ENCODE data around the gene HIKESHI.

Gene HIKESHI, protein sequence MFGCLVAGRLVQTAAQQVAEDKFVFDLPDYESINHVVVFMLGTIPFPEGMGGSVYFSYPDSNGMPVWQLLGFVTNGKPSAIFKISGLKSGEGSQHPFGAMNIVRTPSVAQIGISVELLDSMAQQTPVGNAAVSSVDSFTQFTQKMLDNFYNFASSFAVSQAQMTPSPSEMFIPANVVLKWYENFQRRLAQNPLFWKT

DNA sequence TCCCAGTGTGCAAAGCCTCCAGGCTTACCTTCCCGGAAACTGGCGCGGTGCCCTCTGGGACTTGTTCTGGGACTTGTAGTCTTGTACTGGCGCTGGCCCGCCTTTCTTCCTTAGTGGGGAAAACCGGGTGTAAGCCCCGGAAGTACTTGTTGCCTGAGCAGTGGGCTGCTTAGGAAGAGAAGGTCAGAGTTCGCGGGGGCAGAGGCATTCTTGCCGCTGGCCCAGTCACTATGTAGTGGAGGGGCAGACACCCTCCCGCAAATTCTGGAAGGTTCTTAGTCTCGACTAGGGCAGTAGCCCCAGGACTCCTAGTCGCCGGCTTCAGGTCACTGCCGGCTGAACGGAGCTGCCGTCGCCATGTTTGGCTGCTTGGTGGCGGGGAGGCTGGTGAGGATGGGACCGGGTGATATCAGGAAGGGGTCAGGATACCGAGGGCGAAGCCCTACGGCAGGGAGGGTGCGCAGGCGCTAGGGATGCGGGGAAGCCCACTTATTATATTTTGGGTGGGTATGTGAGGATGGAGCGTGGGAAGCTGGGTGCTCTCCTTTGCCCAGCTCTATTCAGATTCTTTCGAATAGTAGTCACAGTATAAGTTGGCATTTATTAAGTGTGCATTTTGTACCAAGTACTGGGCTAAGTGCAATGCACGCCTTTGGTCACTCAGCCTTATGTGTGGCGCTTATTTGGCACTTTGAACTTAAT, at the start of gene HIKESHI:
HIKESHI (plus strand) TSS at position 149 of the 702 bp plus-strand sequence; CDS start at position 358, 209 bp downstream.
- DNase-seq: peak; percentile 96

DNA sequence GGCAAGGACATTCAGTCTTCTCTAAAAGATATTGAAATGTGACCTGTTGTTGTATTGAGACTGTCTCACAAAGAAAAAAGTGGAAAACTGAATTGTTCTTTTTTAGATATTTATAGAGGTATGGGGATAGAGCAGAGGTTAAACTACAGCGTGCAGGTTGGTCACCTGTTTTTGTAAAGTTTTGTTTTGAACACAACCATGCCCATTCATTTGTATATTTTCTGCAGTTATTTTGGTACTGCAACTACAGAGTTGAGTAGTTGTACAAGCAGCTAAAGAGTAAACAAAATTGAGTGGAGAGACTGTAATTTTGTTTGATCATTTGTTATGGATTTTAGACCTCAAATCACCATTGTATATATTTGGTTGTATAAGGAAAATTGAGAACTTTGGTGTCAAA, 46.1 kb upstream of the HIKESHI start:
- DNase-seq: peak; percentile 73

DNA sequence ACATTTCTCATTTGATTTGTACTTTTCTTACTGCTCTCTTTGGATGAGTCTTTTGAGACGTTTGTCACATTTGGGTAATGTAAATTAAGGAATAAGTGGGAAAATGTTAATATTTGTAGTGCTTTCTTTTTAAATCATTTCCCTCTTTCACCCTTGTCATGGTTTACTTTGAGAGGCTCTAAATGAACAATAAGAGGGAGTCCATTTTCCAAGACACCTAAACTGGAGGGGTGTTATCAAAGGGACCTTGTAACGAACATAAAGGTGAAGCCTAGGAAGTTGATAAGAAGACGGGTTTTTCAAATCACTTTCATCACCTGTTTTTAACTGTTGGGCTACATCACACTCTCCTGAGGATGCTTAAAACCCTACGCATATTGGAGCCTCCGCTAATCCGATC, 45.4 kb upstream of the HIKESHI start:
- DNase-seq: no peak

DNA sequence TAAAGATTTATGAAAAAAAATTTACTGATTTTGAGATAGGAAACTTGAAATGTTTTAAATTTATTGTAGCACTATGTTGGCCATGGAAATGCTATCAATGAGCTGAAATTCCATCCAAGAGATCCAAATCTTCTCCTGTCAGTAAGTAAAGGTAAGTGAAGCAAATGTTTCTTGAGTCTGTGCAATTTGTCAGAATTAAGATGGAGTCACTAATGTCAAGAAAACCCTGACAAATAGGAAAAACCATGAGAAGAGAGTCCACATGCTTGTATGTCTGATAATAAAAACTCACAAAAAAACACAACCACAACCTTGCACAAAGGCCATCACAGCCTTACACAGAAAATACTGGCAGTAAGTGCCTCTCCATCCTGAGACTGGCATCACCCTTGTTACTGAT, 44.6 kb upstream of the HIKESHI start:
- DNase-seq: no peak

DNA sequence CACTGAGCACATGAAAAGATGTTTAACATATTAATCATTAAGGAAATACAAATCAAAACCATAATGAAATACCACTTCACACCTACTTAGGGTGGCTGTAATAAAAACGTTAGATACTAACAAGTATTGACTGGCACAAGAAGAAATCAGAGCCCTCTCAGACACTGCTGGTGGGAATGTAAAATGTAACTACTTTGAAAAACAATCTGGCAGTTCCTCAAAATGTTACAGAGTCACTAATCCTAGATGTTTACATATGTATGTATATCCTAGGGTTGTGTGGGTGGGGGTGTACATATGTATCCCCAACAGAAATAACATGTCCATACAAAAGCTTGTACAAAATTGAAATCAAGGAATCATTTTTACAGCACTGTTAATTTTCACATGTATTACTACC, 42.3 kb upstream of the HIKESHI start:
- no peak for DNase-seq

DNA sequence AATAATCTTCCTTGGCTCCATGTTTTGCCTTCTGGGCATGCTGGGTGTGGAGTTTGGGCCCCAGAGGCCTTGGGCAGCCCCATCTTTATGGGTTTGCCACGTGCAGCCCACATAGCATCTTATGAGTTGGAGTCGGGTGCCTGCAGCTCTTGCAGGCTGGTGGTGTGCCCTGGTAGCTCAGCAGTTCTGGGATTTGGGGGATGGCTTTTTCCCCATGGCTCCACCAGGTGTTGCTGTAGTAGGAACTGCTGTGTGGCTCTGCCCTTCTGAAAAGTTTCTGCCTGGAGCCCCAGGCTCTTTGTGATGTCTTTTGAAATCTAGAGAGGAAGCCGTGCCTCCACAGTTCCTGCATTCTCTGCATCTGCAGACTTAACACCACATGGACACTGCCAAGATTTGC, 40.7 kb upstream of the HIKESHI start:
- DNase-seq: no peak

DNA sequence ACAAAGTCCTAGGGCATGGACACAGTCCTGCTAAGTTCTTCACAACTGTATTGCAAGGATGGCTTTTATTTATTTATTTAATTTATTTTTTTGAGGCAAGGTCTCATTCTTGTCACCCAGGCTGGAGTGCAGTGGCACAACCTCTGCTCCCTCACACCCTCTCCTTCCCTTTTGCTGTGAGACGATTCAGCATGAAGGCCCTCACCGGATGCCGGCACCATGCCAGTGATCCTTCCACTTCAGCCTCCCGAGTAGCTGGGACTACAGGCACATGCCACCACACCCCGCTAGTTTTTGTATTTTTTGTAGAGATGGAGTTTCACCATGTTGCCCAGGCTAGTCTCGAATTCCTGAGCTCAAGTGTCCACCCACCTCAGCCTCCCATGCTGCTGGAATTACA, 39.7 kb upstream of the HIKESHI start:
- no peak for DNase-seq

DNA sequence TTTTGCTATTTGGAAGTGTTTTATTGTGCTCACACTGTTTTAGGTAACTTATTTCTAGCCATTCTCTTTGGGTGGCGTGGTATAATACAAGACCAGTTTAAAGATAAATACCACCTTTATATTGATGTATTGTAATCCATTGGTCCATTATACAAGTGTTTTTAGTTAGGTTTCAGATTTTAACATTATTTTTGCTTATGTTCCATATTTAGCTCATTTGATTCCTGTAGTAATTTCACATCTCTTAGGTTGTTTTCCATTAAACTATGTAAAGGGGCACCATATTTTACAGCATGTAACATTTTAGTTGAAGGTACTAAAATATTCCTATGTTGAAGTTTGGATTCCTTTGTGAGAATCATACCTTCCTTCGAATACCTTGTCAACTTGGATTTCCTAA, 37.4 kb upstream of the HIKESHI start:
- DNase-seq: no peak

DNA sequence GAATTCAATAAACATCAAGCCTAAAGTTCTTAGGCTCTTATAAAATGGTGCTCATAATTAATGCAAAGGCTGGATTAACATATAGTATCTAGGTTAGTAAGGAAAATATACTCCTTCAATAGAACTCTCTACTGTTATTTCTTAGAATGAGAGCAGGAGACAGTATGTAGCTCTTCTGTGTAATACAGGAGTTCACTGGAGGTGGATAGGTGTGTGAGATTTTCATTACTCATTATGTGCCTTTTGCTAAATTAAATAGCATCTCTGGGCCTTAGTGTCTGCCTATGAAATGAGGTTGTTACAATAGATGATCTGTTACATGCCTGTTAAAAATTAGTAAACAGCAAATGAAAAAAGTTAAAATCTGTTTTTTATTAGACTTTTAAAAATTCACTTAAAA, 36.8 kb upstream of the HIKESHI start:
- no peak for DNase-seq

DNA sequence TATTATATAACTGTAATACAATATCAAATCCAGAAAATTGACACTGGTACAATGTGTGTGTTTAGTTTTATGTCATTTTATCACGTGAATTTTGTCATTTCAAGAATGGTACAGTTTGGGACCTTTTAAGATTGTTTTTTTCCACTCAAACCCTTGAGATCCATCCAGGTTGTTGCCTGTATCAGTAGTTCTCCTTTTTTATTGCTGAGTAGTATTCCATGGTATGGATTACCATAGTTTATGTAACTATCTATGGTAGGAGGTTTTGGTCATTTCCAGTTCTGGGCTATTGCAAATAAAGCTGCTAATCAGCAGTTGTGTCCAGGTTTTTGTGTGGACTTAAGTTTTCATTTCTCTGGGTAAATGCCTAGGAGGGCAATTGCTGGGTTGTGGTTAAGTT, 32.4 kb upstream of the HIKESHI start:
- no peak for DNase-seq

DNA sequence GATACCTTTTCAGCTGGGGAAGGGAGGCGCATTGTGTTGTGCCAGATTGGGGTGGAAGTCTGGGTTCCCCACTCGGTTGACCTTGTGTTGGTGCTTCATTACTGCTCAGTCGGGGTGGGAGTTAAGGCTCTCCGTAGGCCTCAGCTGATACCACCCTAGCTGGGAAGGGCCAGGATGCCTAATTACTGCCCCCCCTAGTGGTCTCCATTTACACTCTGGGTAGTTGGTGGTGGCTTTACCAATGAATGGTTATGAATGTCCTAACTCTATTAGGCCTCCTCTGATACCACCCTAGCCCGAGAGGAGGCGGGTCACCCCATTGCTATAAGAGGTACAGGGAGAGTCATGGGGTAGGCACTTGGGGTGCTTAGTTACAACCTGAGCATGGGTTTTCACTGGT, 27.5 kb upstream of the HIKESHI start:
- DNase-seq: no peak

DNA sequence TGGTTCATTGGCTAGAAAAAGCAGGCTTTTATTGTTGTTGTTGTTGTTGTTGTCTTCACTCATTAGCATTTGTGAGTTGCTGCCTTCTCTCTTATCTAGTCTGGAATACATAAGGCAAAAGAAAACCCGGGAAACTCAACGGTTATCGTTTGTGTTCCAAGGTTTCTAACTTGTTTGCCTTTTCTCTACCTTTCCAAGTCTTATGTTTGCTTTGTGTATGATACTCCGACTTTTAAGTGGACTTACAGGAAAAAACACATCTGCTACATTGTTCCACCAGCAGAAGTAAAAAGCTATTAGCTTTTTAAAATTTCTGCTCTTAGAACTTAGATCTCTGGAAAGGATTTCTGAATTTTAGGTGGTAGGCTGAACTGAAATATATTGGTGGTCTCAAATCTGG, 27.0 kb upstream of the HIKESHI start:
- no peak for DNase-seq

DNA sequence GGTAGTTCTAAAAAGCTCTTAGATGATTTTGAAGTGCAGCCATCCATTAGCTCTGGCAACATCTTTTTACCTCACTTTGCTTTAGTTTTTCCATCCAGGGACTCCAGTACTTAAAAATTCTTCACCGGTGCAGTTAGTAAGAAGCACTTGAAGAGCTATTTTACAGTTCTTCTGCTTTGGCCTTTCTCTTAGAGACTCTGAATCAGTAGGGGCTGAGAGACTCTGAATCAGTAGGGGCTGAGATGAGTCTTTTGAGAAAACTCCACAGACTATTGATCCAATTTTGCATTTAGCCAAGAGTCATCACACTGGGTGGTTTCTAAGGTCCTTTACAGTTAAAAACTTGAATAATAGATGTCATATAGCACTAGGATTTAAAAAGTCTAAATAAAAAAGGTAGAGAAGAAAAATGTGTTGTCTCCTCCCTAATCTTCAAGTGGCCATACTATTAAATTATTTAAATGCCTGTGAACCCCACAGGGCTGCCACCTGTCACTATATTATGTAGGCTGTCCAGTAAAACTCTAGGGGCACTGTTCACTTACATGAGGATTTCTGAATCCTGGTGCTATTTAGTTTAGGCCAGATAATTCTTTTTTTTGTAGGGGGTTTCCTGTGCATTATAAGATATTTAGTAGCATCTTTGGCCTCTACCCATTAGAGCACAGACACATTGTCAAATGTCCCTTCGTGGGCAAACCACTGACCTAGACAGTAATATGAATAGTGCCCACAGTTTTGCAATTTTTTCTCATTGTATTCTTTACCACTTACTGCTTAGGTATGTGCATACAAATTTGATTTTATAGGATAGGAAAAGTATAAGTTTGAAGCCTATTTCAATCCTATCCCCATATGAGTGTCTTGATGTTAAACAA, 26.3 kb upstream of the HIKESHI start:
- DNase-seq: no peak

DNA sequence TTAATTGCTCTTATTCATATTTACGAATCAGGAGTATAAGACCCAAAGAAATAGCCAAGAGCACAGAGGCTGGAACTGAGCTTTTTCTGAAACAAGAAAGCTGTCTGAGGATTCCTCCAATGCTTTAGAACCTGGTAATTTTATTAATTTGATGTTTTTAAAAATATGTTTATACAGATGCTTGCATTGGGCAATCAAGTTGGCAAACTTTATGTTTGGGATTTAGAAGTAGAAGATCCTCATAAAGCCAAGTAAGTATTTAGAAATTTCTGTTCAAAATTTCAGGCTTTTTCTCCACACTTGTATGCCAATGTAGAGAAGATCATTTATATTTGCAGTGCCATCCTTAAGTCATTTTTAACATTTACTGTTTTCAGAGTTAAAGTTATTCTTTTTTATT, 24.3 kb upstream of the HIKESHI start:
- no peak for DNase-seq

DNA sequence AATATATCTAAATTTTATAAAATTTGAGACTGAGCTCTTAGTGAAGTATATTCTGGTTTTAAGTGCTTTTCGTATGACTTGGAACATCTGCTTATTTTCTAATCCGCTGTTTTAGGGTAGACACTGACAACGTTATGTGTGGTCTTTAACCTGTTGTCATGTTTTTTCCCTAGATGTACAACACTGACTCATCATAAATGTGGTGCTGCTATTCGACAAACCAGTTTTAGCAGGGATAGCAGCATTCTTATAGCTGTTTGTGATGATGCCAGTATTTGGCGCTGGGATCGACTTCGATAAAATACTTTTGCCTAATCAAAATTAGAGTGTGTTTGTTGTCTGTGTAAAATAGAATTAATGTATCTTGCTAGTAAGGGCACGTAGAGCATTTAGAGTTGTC, 23.8 kb upstream of the HIKESHI start:
- DNase-seq: no peak

DNA sequence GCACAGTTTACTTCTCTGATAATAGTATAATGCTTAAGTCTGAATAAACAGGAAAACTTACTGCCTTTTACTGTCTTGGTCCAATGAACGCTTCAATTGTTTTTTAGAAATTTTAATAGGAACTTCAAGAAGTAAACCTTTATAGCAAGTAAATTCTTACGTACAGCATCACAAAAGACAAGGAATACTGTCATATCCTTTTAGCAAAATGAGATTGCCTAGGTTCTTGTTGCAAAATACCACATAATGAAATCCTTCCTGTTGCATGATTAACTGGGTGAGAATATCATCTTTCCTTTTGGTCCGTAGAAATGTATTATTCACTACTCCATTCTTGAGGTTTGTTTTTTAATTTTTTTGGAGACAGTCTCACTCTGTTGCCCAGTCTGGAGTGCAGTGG, 22.3 kb upstream of the HIKESHI start:
- DNase-seq: no peak

DNA sequence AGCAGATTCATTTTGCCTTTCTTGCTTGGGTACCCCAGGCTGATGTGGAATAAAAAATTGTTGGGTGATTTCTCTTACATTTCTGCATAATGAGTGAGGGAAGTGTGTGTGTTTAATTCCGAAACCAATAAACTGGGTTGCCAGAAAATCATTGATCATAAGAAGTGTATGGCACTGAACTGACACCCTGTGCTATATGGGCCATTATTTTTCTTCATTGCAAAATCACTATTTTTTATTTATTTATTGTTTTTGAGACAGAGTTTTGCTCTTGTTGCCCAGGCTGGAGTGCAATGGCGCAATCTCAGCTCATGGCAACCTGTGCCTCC, 14.6 kb upstream of the HIKESHI start:
- no peak for DNase-seq

DNA sequence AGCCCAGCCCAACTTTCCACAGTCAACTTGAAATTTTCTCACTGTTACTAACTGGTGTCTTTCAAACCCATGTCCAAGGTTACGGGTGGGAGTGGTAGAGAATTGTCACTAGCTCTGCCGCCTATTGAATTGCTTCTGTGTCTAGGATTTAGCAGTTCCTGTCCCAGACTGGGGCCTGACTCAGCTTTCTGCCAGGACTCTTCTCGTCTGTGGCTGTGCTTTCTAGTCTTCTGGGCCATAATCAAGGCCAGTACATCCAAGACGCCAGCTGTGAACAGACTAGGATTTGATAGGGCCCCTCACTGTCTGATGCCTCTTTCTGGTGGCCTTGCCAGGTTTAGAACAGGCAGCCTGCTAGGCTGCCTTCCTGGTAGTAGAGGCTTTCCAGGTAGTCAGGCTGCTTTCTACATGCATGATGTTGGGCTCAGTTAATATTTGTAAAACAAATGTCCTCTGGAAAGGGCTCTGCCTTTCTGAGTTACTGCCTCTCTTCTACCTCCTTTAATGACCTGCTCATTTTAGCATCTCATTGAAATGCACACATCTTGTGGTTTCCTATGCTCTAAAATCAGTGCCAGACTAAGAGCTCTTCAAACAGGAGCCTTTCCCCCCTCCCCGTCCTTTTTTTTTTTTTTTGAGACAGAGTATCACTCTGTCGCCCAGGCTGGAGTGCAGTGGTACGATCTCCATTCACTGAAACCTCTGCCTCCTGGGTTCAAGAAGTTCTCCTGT, 13.1 kb upstream of the HIKESHI start:
- DNase-seq: peak; percentile 83

DNA sequence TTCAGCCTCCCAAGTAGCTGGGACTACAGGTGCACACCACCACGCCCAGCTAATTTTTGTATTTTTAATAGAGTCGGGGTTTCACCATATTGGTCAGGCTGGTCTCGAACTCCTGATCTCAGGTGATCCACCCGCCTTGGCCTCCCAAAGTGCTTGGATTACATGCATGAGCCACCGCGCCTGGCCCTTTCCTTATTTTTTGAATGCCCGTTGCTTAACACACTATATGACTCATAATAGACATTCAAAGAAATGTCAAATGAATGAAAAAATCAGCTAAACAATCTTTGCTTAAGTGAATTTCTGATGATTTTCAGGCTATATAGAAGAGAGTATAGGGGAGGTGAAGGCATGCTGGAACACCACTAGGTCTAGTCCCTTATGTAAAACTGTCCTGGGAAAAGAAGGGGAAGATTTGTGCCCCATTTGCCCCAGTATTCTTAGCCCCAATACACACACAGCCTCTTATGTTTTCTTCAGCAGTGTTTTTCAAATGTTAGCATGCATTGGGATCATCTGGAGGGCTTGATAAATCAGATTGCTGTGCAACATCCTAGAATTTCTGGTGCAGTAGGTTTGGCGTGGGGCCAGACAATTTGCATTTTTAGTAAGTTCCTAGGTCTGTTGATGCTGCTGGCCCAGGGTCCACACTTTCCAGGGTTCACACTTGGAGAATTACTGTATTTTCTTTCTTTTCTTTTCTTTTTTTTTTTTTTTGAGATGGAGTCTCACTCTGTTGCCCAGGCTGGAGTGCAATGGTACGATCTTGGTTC, 12.3 kb upstream of the HIKESHI start:
- DNase-seq: peak; percentile 51

DNA sequence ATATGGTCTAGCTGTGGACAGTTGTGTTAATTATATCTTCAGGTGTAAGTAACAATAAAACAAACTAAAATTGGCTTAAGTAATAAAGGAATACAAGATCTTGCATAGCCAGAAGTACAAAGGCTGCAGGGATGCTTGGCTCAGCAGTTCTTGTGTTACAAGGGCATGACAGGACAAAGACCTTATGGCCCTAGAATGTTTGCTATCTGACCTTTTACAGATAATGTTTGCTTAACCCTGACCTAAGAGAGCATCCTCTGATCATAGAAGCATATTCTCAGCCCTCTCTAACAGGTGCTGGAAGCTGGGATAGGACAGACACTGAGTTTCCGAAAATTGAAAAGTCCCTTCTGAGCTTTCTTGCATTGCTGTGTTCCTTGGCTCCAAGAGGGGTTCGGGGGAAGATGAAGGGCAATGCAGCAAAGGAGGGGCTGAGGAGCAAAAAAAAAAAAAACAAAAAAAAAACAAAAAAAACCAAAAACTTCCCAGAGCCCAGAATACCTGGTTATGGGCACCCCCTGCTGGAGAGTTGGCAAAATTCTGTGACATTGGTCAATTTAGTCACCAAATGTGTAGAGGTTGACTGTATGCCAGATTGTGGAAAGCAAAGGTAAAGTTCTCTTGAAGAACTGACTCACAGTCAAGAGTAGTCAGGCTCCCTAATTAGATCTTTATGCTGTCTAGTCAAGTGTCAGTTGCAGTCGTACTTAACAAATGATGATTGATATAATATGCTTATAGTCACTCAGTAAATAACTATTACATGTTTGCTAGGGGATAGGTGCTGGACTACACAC, 10.4 kb upstream of the HIKESHI start:
- peak; percentile 87 for DNase-seq

DNA sequence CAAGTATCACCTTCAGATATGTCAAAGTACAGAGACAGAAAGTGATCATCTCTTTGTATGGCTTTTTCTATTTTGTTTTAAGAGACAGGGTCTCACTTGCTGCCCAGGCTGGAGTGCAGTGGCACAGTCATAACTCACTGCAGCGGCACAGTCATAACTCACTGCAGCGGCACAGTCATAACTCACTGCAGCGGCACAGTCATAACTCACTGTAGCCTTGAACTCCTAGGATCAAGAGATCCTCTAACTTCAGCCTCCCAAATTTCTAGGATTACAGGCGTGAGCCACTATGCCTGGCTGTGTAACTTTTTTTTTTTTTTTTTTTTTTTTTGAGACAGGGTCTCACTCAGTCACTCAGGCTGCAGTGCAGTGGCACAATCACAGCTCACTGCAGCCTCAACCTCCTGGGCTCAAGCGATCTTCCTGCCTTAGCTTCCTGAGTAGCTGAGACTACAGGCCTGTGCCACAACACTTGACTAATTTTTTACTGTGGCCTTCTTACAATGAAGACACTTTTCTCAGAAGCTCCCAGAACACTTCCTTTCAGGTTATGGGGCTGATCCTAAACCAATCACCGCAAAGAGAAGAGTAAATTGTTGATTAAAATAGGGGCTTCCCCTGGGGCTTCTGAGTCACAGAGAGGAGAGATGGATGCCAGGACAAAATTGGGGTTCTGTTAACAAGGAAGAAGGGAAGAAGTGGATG, 9.0 kb upstream of the HIKESHI start:
- peak; percentile 93 for DNase-seq

Measured in activated CD4-positive, alpha-beta T cell treated with anti-CD3 and anti-CD28 coated beads, Interleukin-10, Interleukin-2, amounts not matched to agents 100 ng/mL and 50 ng/mL, durations not matched to agents 16 hours and 8 hours (primary cell).